GM12875 (cell line): ENCODE measurements around the gene KRT80.

ENCODE experiments used
- H3K4me3 ChIP-seq: one replicate; pipeline ENCODE4 v1.5.1; 2011; ENCODE audit warnings: low read depth, low read length, control low read depth
- CTCF ChIP-seq: IDR thresholded peaks from 2 replicates; pipeline ENCODE4 v1.5.1; 2011; ENCODE audit warnings: low read depth, mild to moderate bottlenecking, control low read depth, inconsistent platforms, low read length, moderate library complexity, borderline replicate concordance; ENCODE audit not compliant: insufficient read depth

Gene KRT80

GRCh38 chr12:52149182-52149641 is 42.6 kb downstream of the KRT80 start:
- H3K4me3 ChIP-seq: no peak overlapping the region
- TF ChIP-seq CTCF: no peak

GRCh38 chr12:52148464-52149181 is 43.2 kb downstream of the KRT80 start:
- TF ChIP-seq CTCF: no peak
- H3K4me3 ChIP-seq: no peak overlapping the region

- no peak for TF ChIP-seq CTCF
- H3K4me3 ChIP-seq: no peak overlapping the region
Observed at GRCh38 chr12:52147964-52148463, 43.8 kb downstream of the KRT80 start.

- no peak for TF ChIP-seq CTCF
- H3K4me3 ChIP-seq: no peak overlapping the region
Observed at GRCh38 chr12:52147367-52147963, 44.3 kb downstream of the KRT80 start.

GRCh38 chr12:52146822-52147366 is 44.9 kb downstream of the KRT80 start:
- no peak overlapping the region for H3K4me3 ChIP-seq
- TF ChIP-seq CTCF: no peak

- TF ChIP-seq CTCF: no peak
- no peak overlapping the region for H3K4me3 ChIP-seq
Observed at GRCh38 chr12:52146089-52146821, 45.6 kb downstream of the KRT80 start.
